ENCODE data around the gene DPT.
"Not testable (repeated sequence)": the region's sequence is repeated elsewhere in the genome, so short reads cannot be mapped to it uniquely, and the experiment has no call there.

DPT gene

GRCh38 chr1:168728473-168729404 is at the start of gene DPT:
Gene DPT (minus strand): TSS chr1:168729206. CDS start chr1:168729174, 32 bp downstream.
- TF ChIP-seq HDGF (IDR thresholded peaks at IDR 0.05; ENCODE audit: borderline replicate concordance) (no peak), ARNT (IDR thresholded peaks at IDR 0.05) (no peak), BHLHE40 (IDR thresholded peaks at IDR 0.05; ENCODE audit: borderline replicate concordance) (no peak), PKNOX1 (IDR thresholded peaks at IDR 0.05) (no peak), L3MBTL2 (conservative IDR thresholded peaks at IDR 0.05) (no peak), NFRKB (IDR thresholded peaks at IDR 0.05) (no peak), CTBP1 (IDR thresholded peaks at IDR 0.05; ENCODE audit: borderline replicate concordance) (no peak), ZNF384 (IDR thresholded peaks at IDR 0.05) (no peak), FOXA1 (IDR thresholded peaks at IDR 0.05) (no peak), TARDBP (IDR thresholded peaks at IDR 0.05) (no peak), SUZ12 (IDR thresholded peaks at IDR 0.05) (no peak), ELF4 (IDR thresholded peaks at IDR 0.05) (no peak), SP1 (IDR thresholded peaks at IDR 0.05) (no peak), FOXK2 (IDR thresholded peaks at IDR 0.05) (no peak)
- ChIA-PET POLR2A (no interaction called here), CTCF (interaction anchor here (0.8 kb wide), 1 partner anchor 380 kb away, joined by 3 read pairs; no protein-coding TSS in a partner anchor)
- DNase-seq (ENCODE audit: extremely low spot score), result no peak

DNA sequence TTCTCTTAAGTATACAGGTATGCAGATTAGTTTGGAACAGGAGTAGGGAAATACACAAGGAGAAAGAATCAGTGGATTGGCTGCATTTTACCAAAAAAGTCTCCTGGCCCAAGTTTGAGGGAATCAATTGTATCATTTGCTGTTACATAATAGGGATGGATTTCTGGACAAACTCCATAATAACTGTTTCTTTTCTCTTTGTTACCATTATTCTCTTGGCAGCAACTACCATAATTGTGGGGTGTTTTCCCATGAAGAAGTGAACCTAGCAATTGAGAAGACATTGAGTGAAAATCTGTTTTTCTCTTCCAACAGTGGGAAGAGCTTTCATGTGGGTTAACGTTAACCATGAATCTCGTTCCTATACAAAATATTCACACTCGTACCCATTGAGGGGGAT is 46.4 kb upstream of the DPT start:
- TF ChIP-seq FOXM1 (IDR thresholded peaks at IDR 0.05; ENCODE audit: borderline replicate concordance) (no peak), HDGF (IDR thresholded peaks at IDR 0.05; ENCODE audit: borderline replicate concordance) (no peak), ELF4 (IDR thresholded peaks at IDR 0.05) (no peak), ARNT (IDR thresholded peaks at IDR 0.05) (no peak)
- no peak for DNase-seq (ENCODE audit: extremely low spot score)
- ChIA-PET POLR2A (no interaction called here), CTCF (no interaction called here)

GRCh38 chr1:168774241-168774640 is 45.2 kb upstream of the DPT start:
- TF ChIP-seq ELF4 (IDR thresholded peaks at IDR 0.05), result no peak
- TF ChIP-seq SUZ12 (IDR thresholded peaks at IDR 0.05), result no peak
- no peak for TF ChIP-seq HDGF (IDR thresholded peaks at IDR 0.05; ENCODE audit: borderline replicate concordance)
- no peak for TF ChIP-seq CTBP1 (IDR thresholded peaks at IDR 0.05; ENCODE audit: borderline replicate concordance)
- TF ChIP-seq L3MBTL2 (conservative IDR thresholded peaks at IDR 0.05), result no peak
- no peak for TF ChIP-seq NFRKB (IDR thresholded peaks at IDR 0.05)
- TF ChIP-seq SP1 (IDR thresholded peaks at IDR 0.05), result no peak
- CTCF ChIA-PET, result no interaction called here
- no peak for DNase-seq (ENCODE audit: extremely low spot score)
- POLR2A ChIA-PET, result no interaction called here

DNA sequence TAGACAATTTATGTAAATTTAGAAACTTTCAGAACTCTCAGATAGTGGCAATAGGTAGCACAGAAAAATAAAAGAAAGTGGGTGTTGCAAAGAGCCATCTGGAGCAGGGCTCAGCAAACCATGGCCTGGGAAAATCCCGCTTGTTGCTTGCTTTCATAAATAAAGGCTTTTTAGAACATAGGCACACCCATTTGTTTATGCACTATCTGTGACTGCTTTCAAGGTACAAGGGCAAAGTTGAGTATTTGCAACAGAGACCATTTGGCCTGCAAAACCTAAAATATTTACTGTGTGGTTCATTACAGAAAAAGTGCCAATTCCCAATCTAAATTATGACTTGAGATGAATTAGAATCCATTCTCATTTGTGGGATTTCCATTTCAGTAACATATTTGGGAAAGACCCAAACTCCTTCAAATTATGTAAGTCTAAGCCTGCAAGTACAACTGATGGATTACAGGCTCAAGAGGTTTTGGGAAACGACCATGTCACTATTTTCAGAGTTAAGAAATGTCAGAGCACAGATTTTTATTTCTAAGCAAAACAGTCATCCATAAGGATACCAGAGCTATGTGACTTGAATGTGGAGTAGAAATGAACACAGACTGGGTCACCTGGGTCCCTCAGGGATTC is 43.5 kb upstream of the DPT start:
- ChIA-PET POLR2A (no interaction called here), CTCF (no interaction called here)

DNA sequence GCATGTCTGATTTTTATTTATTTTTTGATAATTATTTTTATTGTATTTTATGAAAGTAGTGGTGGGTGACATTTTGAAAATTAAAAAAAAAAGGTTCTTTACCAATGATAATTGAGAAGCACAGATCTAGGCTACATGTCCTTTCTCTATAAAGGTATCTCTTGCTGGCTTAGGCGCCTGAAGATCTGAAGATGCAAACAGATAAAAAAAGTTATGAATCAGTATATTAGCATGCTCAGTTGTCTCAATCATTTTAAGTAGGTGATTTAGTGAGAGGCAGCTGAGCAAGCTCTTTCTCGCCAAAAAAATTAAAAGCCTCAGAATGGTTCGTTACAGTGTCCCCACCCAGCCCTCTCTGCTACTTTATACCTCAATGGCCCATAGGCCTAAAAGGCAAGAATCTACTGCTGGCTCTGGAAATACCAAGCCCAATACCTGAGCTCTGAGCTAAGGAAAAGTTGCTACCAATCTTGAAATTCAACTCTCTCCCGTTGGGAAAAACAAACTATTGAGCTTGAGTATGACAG is 42.2 kb upstream of the DPT start:
- DNase-seq (ENCODE audit: extremely low spot score), result no peak
- TF ChIP-seq FOXM1 (IDR thresholded peaks at IDR 0.05; ENCODE audit: borderline replicate concordance), result no peak
- TF ChIP-seq HDGF (IDR thresholded peaks at IDR 0.05; ENCODE audit: borderline replicate concordance), result no peak
- TF ChIP-seq PKNOX1 (IDR thresholded peaks at IDR 0.05), result no peak
- TF ChIP-seq SUZ12 (IDR thresholded peaks at IDR 0.05), result no peak
- no peak for TF ChIP-seq CTBP1 (IDR thresholded peaks at IDR 0.05; ENCODE audit: borderline replicate concordance)
- no peak for TF ChIP-seq SP1 (IDR thresholded peaks at IDR 0.05)
- TF ChIP-seq FOXA1 (IDR thresholded peaks at IDR 0.05), result no peak
- TF ChIP-seq TARDBP (IDR thresholded peaks at IDR 0.05), result no peak
- TF ChIP-seq L3MBTL2 (conservative IDR thresholded peaks at IDR 0.05), result no peak
- no peak for TF ChIP-seq BHLHE40 (IDR thresholded peaks at IDR 0.05; ENCODE audit: borderline replicate concordance)
- TF ChIP-seq LEF1 (IDR thresholded peaks at IDR 0.05; ENCODE audit: borderline replicate concordance), result no peak
- TF ChIP-seq FOXK2 (IDR thresholded peaks at IDR 0.05), result no peak
- no peak for TF ChIP-seq ARNT (IDR thresholded peaks at IDR 0.05)
- TF ChIP-seq NFRKB (IDR thresholded peaks at IDR 0.05), result no peak
- TF ChIP-seq ZNF384 (IDR thresholded peaks at IDR 0.05), result no peak
- TF ChIP-seq ELF4 (IDR thresholded peaks at IDR 0.05), result no peak
- CTCF ChIA-PET, result no interaction called here
- POLR2A ChIA-PET, result no interaction called here

More for the DNA sequence above, 43.5 kb upstream of the DPT start:
- TF ChIP-seq NFRKB (IDR thresholded peaks at IDR 0.05), result no peak
- no peak for TF ChIP-seq PKNOX1 (IDR thresholded peaks at IDR 0.05)
- no peak for TF ChIP-seq ARNT (IDR thresholded peaks at IDR 0.05)
- TF ChIP-seq L3MBTL2 (conservative IDR thresholded peaks at IDR 0.05), result no peak
- TF ChIP-seq FOXK2 (IDR thresholded peaks at IDR 0.05), result no peak
- no peak for TF ChIP-seq HDGF (IDR thresholded peaks at IDR 0.05; ENCODE audit: borderline replicate concordance)
- no peak for TF ChIP-seq SUZ12 (IDR thresholded peaks at IDR 0.05)
- TF ChIP-seq TARDBP (IDR thresholded peaks at IDR 0.05), result no peak
- TF ChIP-seq CTBP1 (IDR thresholded peaks at IDR 0.05; ENCODE audit: borderline replicate concordance), result no peak
- DNase-seq (ENCODE audit: extremely low spot score), result no peak

GRCh38 chr1:168769893-168770292 is 40.9 kb upstream of the DPT start:
- POLR2A ChIA-PET; DNase-seq (ENCODE audit: extremely low spot score); CTCF ChIA-PET: not testable (repeated sequence)

Data from HEK293T (cell line).